Neutrophil (primary cell): Measurements from ENCODE around the gene ST7.

Experiments used
- H3K27ac ChIP-seq: fragments of 200-600 bp; sonication (generic); 2 replicates; pipeline ENCODE4 v1.5.1; 2016; ENCODE audit warnings: mild to moderate bottlenecking, moderate library complexity
- H3K27me3 ChIP-seq: fragments of 200-600 bp; sonication (generic); 2 replicates; pipeline ENCODE4 v1.6.0; 2016; ENCODE audit warnings: mild to moderate bottlenecking
- H3K36me3 ChIP-seq: fragments of 200-600 bp; sonication (generic); 2 replicates; pipeline ENCODE4 v1.5.1; 2017
- H3K4me1 ChIP-seq, 2 experiments: fragments of 200-600 bp in 1 of 2; sonication (generic) in 1 of 2; 1 replicate in 1 of 2; 2 replicates in 1 of 2; pipeline versions ENCODE4 v1.5.1 to v1.6.1; 2013 to 2016; ENCODE audit warnings: low read depth in 1 of 2, low read length in 1 of 2, mild to moderate bottlenecking in 1 of 2, moderate library complexity in 1 of 2; ENCODE audit not compliant: control insufficient read depth in 1 of 2, insufficient read depth in 1 of 2
- H3K4me3 ChIP-seq, 2 experiments: fragments of 200-600 bp in 1 of 2; sonication (generic) in 1 of 2; 1 replicate in 1 of 2; 2 replicates in 1 of 2; pipeline ENCODE4 v1.5.1; 2013 to 2016; ENCODE audit warnings: low read depth in 1 of 2, low read length in 1 of 2, mild to moderate bottlenecking in 1 of 2, moderate library complexity in 1 of 2
- H3K9me3 ChIP-seq: fragments of 200-600 bp; sonication (generic); 2 replicates; pipeline ENCODE4 v1.5.1; 2016
- TF ChIP-seq, protein P1 (sequence below): fragments of 200-600 bp; sonication (generic); IDR thresholded peaks from 2 replicates; pipeline ENCODE4 v1.5.1; 2016; ENCODE audit warnings: antibody characterized with exemption

Gene ST7

DNA sequence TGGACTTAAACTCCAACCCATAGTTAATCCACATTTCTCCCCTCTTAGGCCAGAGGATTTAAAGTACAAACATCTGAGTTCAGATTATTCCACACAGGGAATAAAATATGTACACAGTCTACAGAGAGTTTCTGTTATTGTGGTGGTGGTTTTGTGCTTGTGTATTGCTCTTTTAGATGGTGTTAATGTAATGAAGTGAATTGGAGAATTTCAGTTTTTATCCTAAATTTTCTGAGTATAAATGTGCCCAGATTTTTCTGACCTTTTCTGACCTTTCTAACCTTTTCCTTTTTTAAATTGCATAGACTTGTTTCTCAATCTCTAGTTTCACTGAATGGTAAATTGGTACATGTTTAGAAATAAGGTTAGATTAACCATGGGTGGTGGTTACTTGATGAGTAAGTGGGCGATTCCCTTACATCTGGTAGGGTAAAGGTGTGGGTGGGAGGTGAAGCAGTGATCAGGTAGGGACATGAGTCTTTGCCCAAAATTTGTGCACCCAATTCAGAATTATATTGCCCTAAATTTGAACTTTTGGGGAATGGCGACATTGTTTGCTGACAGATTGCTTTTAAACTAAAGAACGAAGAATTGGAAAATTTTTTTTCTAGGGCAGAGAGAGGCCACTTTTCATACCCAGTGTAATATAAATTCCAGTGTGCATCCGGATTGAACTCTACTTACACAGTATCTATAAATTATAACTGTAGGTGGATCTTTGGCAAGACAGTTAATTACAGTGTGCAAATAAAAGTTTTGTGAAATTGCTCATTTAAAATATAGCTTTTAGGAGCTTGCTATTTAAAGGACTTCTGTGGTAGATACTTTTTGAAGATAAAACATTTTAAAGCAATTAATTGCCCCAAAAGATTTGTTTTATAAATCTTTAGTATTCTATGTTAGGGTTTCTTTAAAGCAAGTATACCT is 62.2 kb downstream of the ST7 start:
- no peaks in the 10 kb centered on the region for H3K36me3 ChIP-seq
- H3K4me3 ChIP-seq: no peak overlapping the region
- no peaks in the 10 kb centered on the region for H3K9me3 ChIP-seq

DNA sequence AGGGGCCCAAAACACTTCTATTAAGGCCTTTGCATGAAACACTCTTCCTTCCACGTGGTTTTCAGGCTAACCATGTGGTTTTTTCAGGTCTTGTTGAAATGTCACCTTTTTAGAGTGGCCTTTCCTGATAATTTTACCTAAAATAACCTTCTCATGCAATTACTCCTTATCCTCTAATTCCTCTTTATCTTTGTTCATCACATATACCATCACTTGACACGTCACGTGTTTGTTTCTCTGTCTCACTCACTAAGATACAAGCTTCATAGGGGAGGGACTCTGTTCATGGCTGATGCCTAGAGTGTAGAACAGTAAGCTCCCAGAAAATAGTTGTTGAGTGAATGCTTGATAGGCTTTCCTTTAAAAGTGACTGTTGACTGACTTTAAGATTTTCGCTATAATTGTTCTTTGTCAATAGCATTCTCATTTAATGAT is 63.7 kb downstream of the ST7 start:
- Histone ChIP-seq H3K4me1 (peaks cover 0 to 7% of the 10 kb centered on the region in 2 experiments), H3K36me3 (no peaks in the 10 kb centered on the region), H3K4me3 (no peak overlapping the region), H3K27me3 (no peaks in the 10 kb centered on the region), H3K27ac (no peak overlapping the region), H3K9me3 (no peaks in the 10 kb centered on the region)
- TF ChIP-seq, protein P1, sequence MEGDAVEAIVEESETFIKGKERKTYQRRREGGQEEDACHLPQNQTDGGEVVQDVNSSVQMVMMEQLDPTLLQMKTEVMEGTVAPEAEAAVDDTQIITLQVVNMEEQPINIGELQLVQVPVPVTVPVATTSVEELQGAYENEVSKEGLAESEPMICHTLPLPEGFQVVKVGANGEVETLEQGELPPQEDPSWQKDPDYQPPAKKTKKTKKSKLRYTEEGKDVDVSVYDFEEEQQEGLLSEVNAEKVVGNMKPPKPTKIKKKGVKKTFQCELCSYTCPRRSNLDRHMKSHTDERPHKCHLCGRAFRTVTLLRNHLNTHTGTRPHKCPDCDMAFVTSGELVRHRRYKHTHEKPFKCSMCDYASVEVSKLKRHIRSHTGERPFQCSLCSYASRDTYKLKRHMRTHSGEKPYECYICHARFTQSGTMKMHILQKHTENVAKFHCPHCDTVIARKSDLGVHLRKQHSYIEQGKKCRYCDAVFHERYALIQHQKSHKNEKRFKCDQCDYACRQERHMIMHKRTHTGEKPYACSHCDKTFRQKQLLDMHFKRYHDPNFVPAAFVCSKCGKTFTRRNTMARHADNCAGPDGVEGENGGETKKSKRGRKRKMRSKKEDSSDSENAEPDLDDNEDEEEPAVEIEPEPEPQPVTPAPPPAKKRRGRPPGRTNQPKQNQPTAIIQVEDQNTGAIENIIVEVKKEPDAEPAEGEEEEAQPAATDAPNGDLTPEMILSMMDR: no peak

More for the DNA sequence above, 62.2 kb downstream of the ST7 start:
- Histone ChIP-seq H3K27ac (no peak overlapping the region), H3K27me3 (no peaks in the 10 kb centered on the region), H3K4me1 (peaks cover 0 to 7% of the 10 kb centered on the region in 2 experiments)
- TF ChIP-seq, protein P1: no peak

DNA sequence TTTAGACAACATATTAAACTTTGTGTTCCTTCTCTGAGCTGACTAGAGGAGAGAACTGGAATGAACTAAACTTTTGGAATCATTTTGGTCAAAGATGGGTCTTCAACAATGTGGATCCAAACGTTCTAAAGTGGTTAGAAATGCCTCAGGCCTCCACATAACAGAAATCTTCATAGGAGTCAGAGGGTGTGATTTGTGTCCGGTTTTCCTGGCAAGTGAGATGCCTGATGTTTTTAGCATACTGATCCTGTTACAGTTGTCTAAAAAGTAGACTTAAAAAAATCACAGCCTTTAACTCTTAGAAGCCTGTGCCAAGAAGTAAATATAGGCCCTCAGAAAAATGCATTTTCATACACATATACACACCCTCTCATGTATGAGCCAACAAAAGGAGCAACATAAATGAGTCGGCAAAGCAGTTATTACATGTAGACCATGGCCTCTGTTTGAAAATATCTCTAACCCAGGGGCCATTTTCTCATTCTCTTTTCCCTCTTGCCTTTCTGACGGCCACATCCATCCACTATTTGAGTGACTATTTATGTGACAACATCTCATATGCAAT is 64.5 kb downstream of the ST7 start:
- Histone ChIP-seq H3K27me3 (no peaks in the 10 kb centered on the region), H3K27ac (no peak overlapping the region), H3K9me3 (no peaks in the 10 kb centered on the region), H3K4me1 (peaks cover 0 to 7% of the 10 kb centered on the region in 2 experiments), H3K36me3 (no peaks in the 10 kb centered on the region), H3K4me3 (no peak overlapping the region)
- TF ChIP-seq, protein P1: no peak

DNA sequence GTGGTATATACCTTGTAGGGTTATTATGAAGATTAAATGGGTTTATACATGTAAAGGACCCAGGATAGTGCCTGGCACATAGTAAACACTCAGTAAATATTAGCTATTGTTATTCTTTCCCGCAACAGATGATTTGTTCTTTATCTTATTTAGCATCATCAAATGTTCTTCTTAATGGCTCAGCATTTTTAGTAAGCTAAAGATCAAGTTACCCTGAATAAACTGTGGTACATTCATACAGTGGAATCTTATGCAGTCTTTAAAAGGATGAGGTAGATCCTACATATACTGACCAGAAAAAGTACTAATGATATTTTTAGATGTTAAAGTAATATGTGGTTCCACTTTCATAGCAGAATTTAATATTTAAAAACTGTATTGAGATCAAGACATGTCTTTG is 65.4 kb downstream of the ST7 start:
- TF ChIP-seq, protein P1: no peak
- no peak overlapping the region for H3K4me3 ChIP-seq
- H3K36me3 ChIP-seq: no peaks in the 10 kb centered on the region
- H3K27ac ChIP-seq: no peak overlapping the region
- H3K9me3 ChIP-seq: no peaks in the 10 kb centered on the region
- no peaks in the 10 kb centered on the region for H3K27me3 ChIP-seq
- peaks cover 0 to 7% of the 10 kb centered on the region in 2 experiments for H3K4me1 ChIP-seq

DNA sequence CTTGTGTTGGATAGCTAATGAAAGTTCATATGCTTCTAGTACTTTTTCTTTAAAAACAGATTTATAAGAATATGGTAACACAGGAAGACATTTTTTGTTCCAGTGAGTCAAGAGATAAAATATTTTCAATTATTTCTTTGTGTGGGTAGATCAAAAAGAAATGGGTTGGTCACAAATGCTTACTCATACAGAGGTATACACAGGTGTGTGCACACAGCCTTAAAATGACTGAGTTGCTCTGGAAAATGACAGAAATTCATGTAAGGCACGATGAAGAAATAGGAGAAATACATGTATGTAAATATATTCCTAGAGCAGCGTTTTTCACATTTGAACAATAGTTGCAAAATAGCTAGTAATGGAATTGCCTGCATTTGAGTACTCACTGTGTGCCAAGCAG is 66.0 kb downstream of the ST7 start:
- no peak overlapping the region for H3K4me3 ChIP-seq
- TF ChIP-seq, protein P1: no peak
- no peaks in the 10 kb centered on the region for H3K36me3 ChIP-seq
- no peaks in the 10 kb centered on the region for H3K27me3 ChIP-seq
- peaks cover 0 to 6% of the 10 kb centered on the region in 2 experiments for H3K4me1 ChIP-seq
- H3K9me3 ChIP-seq: no peaks in the 10 kb centered on the region
- no peak overlapping the region for H3K27ac ChIP-seq
